SH-SY5Y (cell line): ENCODE data around the gene XRCC5.

ENCODE experiments used
- GATA2 ChIP-seq: IDR thresholded peaks from 2 replicates; pipeline ENCODE4 v1.6.1; 2011; ENCODE audit warnings: mild to moderate bottlenecking, low read depth, low read length
- GATA3 ChIP-seq: IDR thresholded peaks from 2 replicates; pipeline ENCODE4 v1.6.1; 2011; ENCODE audit warnings: low read depth, mild to moderate bottlenecking, low read length, moderate library complexity

- TF ChIP-seq GATA3: no peak
- TF ChIP-seq GATA2: no peak
Observed at GRCh38 chr2:216151313-216152025, 42.3 kb downstream of the XRCC5 start.
